ENCODE measurements around the gene PSD. TPM values are rescaled to one million over a fixed set of nuclear protein-coding genes. Genes with fewer than 3 reads are reported as not detected.
A peak's percentile ranks its signal among the peaks of the same experiment; 100 is the strongest.

PSD gene
- total RNA-seq, 1 donor from 2014 or later, result under 0.01 TPM

- peaks cover 10% of the 10 kb centered on the region for H3K27me3 ChIP-seq (ENCODE audit: control insufficient read depth, insufficient read depth, low read length)
Observed at GRCh38 chr10:102416695-102417094, 1.9 kb downstream of the PSD start.

GRCh38 chr10:102416283-102416682 lies 2.3 kb downstream of the PSD start:
- H3K27me3 ChIP-seq (ENCODE audit: control insufficient read depth, insufficient read depth, low read length), result peaks cover 13% of the 10 kb centered on the region

More at GRCh38 chr10:102416695-102417094, 1.9 kb downstream of the PSD start:
- no peaks in the 10 kb centered on the region for H3K36me3 ChIP-seq (ENCODE audit: control insufficient read depth, insufficient read depth, low read length)
- H3K4me3 ChIP-seq (ENCODE audit: low read depth, low read length), result no peak overlapping the region
- DNase-seq (ENCODE audit: low read depth), result no peak
- TF ChIP-seq CTCF (IDR thresholded peaks at IDR 0.05; ENCODE audit: insufficient read depth, low read length, severe bottlenecking), result no peak
- no peak for FAIRE-seq

GRCh38 chr10:102414749-102415148 lies 3.8 kb downstream of the PSD start:
- no peak for FAIRE-seq
- H3K27me3 ChIP-seq (ENCODE audit: control insufficient read depth, insufficient read depth, low read length), result peaks cover 28% of the 10 kb centered on the region
- H3K36me3 ChIP-seq (ENCODE audit: control insufficient read depth, insufficient read depth, low read length), result no peaks in the 10 kb centered on the region
- DNase-seq (ENCODE audit: low read depth), result no peak
- no peak overlapping the region for H3K4me3 ChIP-seq (ENCODE audit: low read depth, low read length)
- no peak for TF ChIP-seq CTCF (IDR thresholded peaks at IDR 0.05; ENCODE audit: insufficient read depth, low read length, severe bottlenecking)

More at GRCh38 chr10:102416283-102416682, 2.3 kb downstream of the PSD start:
- no peak for FAIRE-seq
- no peaks in the 10 kb centered on the region for H3K36me3 ChIP-seq (ENCODE audit: control insufficient read depth, insufficient read depth, low read length)
- no peak overlapping the region for H3K4me3 ChIP-seq (ENCODE audit: low read depth, low read length)
- DNase-seq (ENCODE audit: low read depth), result no peak
- TF ChIP-seq CTCF (IDR thresholded peaks at IDR 0.05; ENCODE audit: insufficient read depth, low read length, severe bottlenecking), result no peak

GRCh38 chr10:102413806-102414561 lies 4.6 kb downstream of the PSD start:
- H3K36me3 ChIP-seq (ENCODE audit: control insufficient read depth, insufficient read depth, low read length), result no peaks in the 10 kb centered on the region
- no peak for FAIRE-seq
- no peak for TF ChIP-seq CTCF (IDR thresholded peaks at IDR 0.05; ENCODE audit: insufficient read depth, low read length, severe bottlenecking)
- DNase-seq (ENCODE audit: low read depth), result no peak
- peaks cover 33% of the 10 kb centered on the region for H3K27me3 ChIP-seq (ENCODE audit: control insufficient read depth, insufficient read depth, low read length)
- no peak overlapping the region for H3K4me3 ChIP-seq (ENCODE audit: low read depth, low read length)

GRCh38 chr10:102413053-102413705 lies 5.4 kb downstream of the PSD start:
- no peak for FAIRE-seq
- TF ChIP-seq CTCF (IDR thresholded peaks at IDR 0.05; ENCODE audit: insufficient read depth, low read length, severe bottlenecking), result no peak

More at GRCh38 chr10:102413053-102413705, 5.4 kb downstream of the PSD start:
- Histone ChIP-seq H3K27me3 (ENCODE audit: control insufficient read depth, insufficient read depth, low read length) (peaks cover 36% of the 10 kb centered on the region), H3K36me3 (ENCODE audit: control insufficient read depth, insufficient read depth, low read length) (no peaks in the 10 kb centered on the region), H3K4me3 (ENCODE audit: low read depth, low read length) (no peak overlapping the region)
- peak; percentile 32 for DNase-seq (ENCODE audit: low read depth)
